GM21367 (cell line): ENCODE results near the gene DYRK1A.

Experiments
- ATAC-seq: cut with Tn5 transposase; IDR thresholded peaks from one replicate; pipeline ENCODE4 v1.9.1; 2021; ENCODE audit not compliant: unreplicated experiment

DYRK1A gene

GRCh38 chr21:37384416-37384815 is 17.8 kb downstream of the DYRK1A start:
- ATAC-seq, result no peak

- no peak for ATAC-seq
Measured at GRCh38 chr21:37385179-37385765, 18.7 kb downstream of the DYRK1A start.

DNA sequence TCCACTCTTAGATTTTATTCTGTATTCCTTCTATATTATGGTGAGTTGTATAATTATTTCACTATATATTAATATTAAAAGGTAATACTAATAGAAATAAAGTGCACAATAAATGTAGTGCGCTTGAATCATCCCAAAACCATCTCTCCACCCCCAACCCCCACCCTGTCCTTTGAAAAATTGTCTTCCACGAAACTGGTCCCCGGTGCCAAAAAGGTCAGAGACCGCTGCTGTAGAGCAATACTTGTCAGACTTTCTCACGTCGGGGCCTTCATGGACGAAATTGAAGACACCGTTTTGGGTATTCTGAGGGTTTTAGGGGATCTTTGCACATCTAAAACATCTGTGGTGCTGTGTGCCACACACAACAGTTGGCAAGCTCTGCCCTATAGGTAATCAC is 19.6 kb downstream of the DYRK1A start:
- no peak for ATAC-seq

- ATAC-seq, result no peak
Measured at GRCh38 chr21:37389456-37389855, 22.9 kb downstream of the DYRK1A start.

DNA sequence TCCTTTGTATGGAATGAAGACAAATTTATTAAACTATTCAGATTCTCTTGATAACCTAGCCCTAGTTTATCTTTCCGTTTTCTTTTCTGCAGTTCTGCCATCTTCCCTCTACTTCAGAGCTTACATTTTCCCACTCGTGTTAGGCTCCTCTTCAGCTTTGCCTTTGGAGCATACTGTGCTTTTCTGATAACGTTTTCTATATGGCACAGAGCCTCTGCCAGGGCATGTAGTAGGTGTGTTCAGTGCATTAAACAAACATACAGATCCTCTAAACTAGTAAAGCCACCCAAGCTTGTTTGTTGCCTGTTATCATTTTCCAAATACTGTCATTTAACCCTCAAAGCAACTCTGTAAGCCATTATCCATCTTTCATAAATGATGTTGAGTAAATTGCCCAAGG is 25.1 kb downstream of the DYRK1A start:
- ATAC-seq, result no peak

GRCh38 chr21:37392441-37392840 is 25.9 kb downstream of the DYRK1A start:
- no peak for ATAC-seq

DNA sequence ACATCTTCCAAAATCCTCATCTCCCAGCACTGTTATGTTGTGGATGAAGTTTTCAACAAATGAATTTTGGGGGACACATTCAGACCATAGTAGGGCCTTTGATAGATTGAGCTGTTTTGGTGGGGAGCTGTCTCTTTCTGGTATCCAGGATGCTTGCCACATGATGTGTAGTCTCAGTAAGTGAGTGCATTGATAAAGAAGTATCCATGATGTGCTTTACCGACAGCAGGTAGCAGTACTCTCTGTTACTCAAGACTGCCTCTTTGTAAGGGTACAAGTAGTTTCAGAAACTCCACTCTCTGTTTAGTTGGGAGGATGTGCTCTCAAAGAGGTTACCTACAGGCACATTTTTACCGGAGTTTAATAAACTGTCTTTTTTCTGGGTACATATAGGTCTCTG is 26.5 kb downstream of the DYRK1A start:
- no peak for ATAC-seq

- no peak for ATAC-seq
Measured at GRCh38 chr21:37393786-37394185, 27.2 kb downstream of the DYRK1A start.

- ATAC-seq, result no peak
Measured at GRCh38 chr21:37395961-37396360, 29.4 kb downstream of the DYRK1A start.

DNA sequence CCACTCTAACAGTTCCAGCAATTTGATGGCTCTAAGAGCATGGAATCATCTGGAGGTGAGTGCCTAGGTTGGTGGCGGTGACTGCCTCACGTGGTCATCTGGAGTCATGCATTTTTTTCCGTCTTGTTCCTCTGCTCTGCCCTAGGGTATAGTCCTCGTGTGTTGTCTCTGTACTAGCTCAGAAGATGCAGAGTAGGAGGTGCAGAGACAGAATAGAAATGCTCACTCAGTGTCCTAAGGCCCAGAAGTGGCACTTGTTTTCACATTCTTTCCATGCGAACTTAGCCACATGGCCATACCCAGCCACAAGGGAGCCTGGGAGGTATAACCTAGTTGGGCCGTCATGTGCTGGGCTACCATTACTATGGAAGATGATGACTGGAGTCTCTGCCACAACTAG is 30.3 kb downstream of the DYRK1A start:
- ATAC-seq, result no peak

GRCh38 chr21:37398697-37399096 is 32.1 kb downstream of the DYRK1A start:
- ATAC-seq, result no peak

DNA sequence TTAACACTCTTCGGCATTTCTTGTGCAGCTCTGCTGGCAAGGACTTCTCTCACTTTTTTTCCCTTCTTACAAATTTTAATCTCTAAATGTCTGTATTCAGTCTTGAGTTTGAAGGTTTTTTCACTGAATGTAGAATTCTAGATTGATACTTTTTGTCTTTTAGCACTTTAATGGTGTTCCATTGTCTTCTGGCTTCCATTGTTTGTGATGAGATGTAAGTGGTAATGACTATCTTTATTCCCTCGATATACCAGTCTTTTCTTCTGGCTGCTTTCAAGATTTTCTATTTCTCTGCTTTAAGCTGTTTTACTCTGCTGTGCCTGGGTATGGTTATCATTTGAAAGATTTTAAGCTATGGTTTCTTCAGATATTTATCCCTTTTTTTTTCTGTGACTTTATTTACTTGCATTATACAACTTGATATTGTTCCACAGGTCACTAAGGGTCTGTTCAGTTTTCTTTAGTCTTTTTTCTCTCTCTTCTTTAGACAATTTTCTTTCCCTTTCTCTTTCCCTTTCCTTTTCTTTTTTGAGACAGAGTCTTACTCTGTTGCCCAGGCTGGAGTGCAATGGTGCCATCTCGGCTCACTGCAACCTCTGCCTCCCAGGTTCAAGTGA is 35.8 kb downstream of the DYRK1A start:
- no peak for ATAC-seq

DNA sequence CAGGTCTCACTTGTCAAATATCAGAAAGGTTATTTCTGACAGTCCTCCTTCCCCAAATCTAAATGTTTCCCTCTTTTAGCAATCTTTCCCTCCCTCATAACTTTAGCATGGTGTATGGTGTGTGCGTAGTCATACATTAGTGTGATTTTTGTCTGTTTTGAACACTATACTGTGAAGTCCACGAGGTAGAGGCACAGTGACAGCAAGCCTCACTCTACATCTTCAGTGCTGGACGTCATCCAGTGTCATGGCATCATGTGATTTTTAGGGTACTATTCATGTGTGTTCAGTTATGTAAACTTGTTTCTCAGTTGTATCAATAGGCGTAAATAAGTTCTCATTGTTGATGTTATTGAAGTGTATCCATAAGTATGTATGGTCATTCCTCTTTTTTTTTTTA is 39.1 kb downstream of the DYRK1A start:
- no peak for ATAC-seq

GRCh38 chr21:37407719-37408420 is 41.3 kb downstream of the DYRK1A start:
- no peak for ATAC-seq

- ATAC-seq, result no peak
Measured at GRCh38 chr21:37408464-37409193, 42.1 kb downstream of the DYRK1A start.

GRCh38 chr21:37410639-37411038 is 44.1 kb downstream of the DYRK1A start:
- no peak for ATAC-seq

DNA sequence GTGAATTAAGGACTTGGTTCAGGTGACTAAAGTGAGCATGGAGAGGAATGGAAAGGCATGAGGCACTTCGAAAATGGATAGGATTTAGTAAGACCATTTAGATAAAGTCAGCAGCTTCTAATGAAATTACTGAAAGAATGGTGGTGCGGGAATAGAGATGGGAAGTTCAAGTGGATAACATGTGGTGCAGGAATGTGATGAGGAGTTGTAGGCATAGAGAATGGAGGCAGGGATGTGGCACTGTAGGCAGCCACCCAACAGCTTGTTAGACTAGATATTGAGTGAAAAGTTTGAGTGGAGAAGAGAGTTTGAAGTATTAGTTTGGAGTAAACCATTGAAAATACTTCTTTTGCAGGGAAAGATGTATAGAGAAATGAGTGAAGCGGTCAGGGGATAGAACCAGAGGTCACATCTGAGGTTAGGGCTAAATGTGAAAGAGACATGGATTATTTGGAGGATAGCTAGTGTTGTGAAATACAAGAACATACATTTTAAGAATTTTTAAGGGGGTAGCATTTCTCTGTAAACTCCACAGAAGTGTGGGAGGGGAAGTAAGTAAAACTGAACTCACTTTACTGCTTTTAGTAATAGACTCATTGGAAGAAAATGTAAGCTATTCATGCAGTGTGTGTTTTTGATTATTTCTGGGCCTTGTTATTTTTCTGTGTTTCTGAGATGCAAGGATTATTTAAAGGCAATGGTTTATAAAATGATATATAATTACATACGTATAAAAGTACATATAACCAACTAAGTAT is 46.2 kb downstream of the DYRK1A start:
- no peak for ATAC-seq

DNA sequence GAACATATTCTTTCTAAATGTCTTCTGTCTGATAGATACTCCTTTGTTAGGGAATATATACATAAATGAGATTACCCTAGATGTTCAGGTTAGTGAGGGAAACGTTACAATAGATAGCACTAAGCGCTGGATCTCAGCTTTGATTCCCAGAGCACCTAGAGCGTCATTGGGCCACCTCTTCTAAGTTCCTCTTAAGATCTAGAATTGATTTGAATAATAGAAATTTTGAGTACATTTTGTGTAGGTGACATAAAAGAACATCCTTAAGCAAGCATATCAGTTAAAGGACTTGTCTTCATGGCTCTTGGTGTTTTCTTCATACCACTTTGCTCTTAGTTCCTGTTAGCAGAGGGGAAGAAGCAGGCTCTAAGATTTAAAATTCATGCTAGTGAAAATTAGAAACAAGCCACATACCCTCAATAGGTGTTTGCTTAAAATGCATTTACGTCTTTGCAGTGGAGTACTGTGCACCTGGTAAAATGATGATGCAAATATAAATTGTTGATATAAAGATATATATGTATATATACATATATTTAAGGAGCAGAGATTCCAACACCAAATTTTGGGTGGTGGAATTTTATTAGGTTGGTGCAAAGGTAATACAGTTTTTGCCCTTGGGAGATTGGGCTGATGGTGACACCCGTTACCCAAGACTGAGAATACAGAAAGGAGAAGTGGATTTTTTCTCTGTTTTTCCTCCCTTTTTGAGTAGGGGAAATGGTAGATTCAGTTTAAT is 47.1 kb downstream of the DYRK1A start:
- ATAC-seq, result no peak

DNA sequence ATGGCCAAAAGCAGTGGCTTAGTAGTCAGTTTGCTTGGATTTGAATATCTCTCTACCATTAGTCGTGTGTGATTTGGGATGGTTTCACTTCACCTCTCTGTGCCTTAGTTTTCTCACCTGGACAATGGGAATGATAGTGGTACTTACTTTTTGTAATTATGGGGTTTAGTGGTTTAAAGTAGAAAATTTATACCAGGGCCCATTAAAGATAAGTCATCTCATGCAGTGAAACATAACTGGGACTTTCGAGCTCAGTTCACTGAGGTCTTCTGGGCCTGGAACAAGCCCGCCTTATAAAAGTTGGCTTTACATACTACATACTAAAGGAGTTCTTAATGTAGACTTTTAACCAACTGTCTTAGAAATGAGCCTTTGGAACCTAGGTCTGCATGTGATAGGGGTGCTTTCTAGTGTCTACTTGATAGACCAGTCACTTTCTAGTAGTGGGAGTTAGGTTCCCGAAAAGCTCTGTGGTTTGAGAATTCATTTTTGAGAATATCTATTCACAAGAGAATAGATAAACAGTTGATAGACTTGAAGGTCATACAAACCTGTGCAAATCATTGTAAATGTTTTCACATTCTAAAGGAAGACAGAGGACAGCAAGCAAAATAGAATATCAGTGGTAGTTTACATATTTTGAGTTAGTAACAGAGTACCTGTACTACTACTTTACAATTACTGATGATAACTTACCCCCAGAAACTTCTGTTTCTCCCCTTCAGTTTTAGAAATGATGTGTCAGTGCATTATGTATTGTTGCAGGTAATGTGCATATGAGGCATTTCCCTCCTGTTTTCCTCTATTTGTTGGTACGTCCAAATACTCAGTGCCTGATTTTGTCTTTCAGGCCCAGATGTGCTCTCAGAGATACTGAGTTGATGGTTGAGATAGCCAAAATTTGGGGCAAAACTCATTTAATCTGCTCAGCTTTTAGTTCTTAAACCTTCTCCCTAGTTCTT is 48.0 kb downstream of the DYRK1A start:
- no peak for ATAC-seq
